K562 (cell line): ENCODE measurements around the gene TRIM14. TPM values are rescaled to one million over a fixed set of nuclear protein-coding genes. Genes with fewer than 3 reads are reported as not detected.

Experiments
- FOXO4 ChIP-seq: fragments of 450-650 bp; formaldehyde crosslinking; IDR thresholded peaks from 2 replicates; pipeline ENCODE4 v1.4.0; 2020; ENCODE audit warnings: mild to moderate bottlenecking, moderate library complexity
- HBP1 ChIP-seq: fragments of 450-650 bp; formaldehyde crosslinking; IDR thresholded peaks from 2 replicates; pipeline ENCODE4 v1.4.0; 2022; ENCODE audit warnings: missing genetic modification characterization
- HDAC8 ChIP-seq: fragments of 450-650 bp; IDR thresholded peaks from 2 replicates; pipeline ENCODE4 v1.6.1; 2016; ENCODE audit warnings: mild to moderate bottlenecking, missing genetic modification characterization, moderate library complexity, missing compliant biosample characterization
- IRF9 ChIP-seq: fragments of 450-650 bp; IDR thresholded peaks from 2 replicates; pipeline ENCODE4 v1.6.1; 2016; ENCODE audit warnings: missing biosample characterization, missing genetic modification characterization
- KLF13 ChIP-seq: fragments of 450-650 bp; IDR thresholded peaks from 2 replicates; pipeline ENCODE4 v1.6.1; 2016; ENCODE audit warnings: missing genetic modification characterization, low read depth, mild to moderate bottlenecking, missing compliant biosample characterization, moderate library complexity, borderline replicate concordance
- OTX1 ChIP-seq: fragments of 450-650 bp; formaldehyde crosslinking; IDR thresholded peaks from 2 replicates; pipeline ENCODE4 v1.4.0; 2022; ENCODE audit warnings: mild to moderate bottlenecking
- POLR2H ChIP-seq: IDR thresholded peaks from 2 replicates; pipeline ENCODE4 v1.6.1; 2016; ENCODE audit warnings: missing genetic modification characterization, low read depth, mild to moderate bottlenecking, control low read depth, missing compliant biosample characterization, moderate library complexity
- PYGO2 ChIP-seq: fragments of 450-650 bp; IDR thresholded peaks from 2 replicates; pipeline ENCODE4 v1.6.1; 2016; ENCODE audit warnings: mild to moderate bottlenecking, missing genetic modification characterization, moderate library complexity, missing compliant biosample characterization
- TEAD1 ChIP-seq, 2 experiments: fragments of 450-650 bp in 1 of 2; sonication (generic) in 1 of 2; formaldehyde crosslinking; IDR thresholded peaks; 2 replicates each; pipeline versions ENCODE4 v1.4.0 to v1.8.0; 2020 to 2022; ENCODE audit warnings: mild to moderate bottlenecking in 2 of 2, missing genetic modification reagents in 1 of 2
- ZNF395 ChIP-seq: fragments of 200-800 bp; sonication (Bioruptor generic); IDR thresholded peaks from 2 replicates; pipeline ENCODE4 v1.6.1; 2017; ENCODE audit warnings: missing genetic modification characterization, missing compliant biosample characterization
- ZNF583 ChIP-seq: fragments of 250-450 bp; sonication (Bioruptor Pico); IDR thresholded peaks from 2 replicates; pipeline ENCODE4 v1.4.0; 2020
- polyA plus RNA-seq, 8 experiments: library from polyadenylated mRNA; depleted of rRNA in 4 of 8; stranded (reverse) in 5 of 8; unstranded in 3 of 8; fragments of >200 nt; fragmentation: Nextera tagmentation in 2 of 8; fragmentation: Illumina TruSeq in 1 of 8; extraction: Ambion mirVana in 2 of 8; extraction: Trizol in 1 of 8; gene quantifications; 2 replicates each; pipeline versions ENCODE4 v1.2.1 to v1.2.3, GENCODE V29; 2011 to 2014; ENCODE audit warnings: inconsistent platforms in 1 of 8, missing spikeins in 1 of 8
- total RNA-seq, 7 experiments: library from RNA; depleted of rRNA in 6 of 7; stranded (reverse); fragments of >200 nt in 6 of 7; fragmentation: Illumina TruSeq in 2 of 7; extraction: Trizol in 2 of 7; gene quantifications; 2 replicates each; pipeline versions ENCODE4 v1.2.1 to v1.2.3, GENCODE V29; 2011 to 2021; ENCODE audit warnings: low replicate concordance in 1 of 7
- TF ChIP-seq, protein P1 (sequence below): fragments of 250-450 bp; sonication (Bioruptor Pico); IDR thresholded peaks from 2 replicates; pipeline ENCODE4 v1.8.0; 2021; ENCODE audit warnings: borderline replicate concordance, mild to moderate bottlenecking, moderate library complexity; ENCODE audit not compliant: poor library complexity, severe bottlenecking
- TF ChIP-seq, protein P2 (sequence below), 3 experiments: fragments of 200-800 bp in 1 of 3; sonication (Bioruptor generic) in 1 of 3; sonication (generic) in 1 of 3; formaldehyde crosslinking in 1 of 3; IDR thresholded peaks; 2 replicates each; pipeline versions ENCODE4 v1.6.1 to v1.8.0; 2016 to 2022; ENCODE audit warnings: mild to moderate bottlenecking in 2 of 3, missing compliant biosample characterization in 2 of 3, missing genetic modification characterization in 2 of 3, missing genetic modification reagents in 1 of 3
- TF ChIP-seq, protein P3 (sequence below), 2 experiments: fragments of 250-450 bp in 1 of 2; fragments of 450-650 bp in 1 of 2; sonication (Bioruptor Pico) in 1 of 2; IDR thresholded peaks; 2 replicates each; pipeline versions ENCODE4 v1.6.1 to v1.8.0; 2016 to 2021; ENCODE audit warnings: mild to moderate bottlenecking in 2 of 2, moderate library complexity in 2 of 2, missing compliant biosample characterization in 1 of 2, missing genetic modification characterization in 1 of 2

The TRIM14 gene
- total and polyA plus RNA-seq, 9 of the 15 experiments (the other 6 are each of a cell fraction or from before 2014, with no cell fraction given) = 7.6 to 41.0 (median 17.9) TPM

DNA sequence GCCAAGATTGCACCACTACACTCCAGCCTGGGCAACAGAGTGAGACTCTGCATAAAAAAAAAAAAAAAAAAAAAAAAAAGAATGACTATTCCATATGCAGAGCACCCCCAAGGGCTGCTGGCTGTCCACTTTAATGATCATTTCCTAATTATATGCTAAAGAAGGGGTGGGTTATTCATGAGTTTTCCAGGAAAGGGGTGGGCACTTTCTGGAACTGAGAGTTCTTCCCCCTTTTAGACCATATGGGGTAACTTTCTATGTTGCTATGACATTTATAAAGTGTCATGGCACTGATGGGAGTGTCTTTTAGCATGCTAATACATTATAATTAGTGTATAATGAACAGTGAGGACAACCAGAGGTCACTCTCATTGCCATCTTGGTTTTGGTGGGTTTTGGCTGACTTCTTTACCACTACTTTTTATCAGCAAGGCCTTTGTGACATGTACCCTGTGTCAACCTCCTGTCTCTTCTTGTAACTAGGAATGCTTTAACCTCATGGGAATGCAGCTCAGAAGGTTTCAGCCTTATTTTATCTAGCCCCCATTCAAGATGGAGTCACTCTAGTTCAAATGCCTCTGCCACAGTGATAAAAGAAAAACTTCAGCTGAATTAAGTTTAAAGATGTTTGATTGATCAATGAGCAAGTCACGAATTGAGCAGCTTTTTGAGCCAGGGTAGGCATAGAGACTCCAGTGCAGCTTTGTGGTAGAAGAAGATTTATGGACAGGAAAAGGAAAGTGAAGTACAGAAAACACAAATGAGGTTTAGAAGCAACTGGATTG lies 69.5 kb downstream of the TRIM14 start (continued):
- TF ChIP-seq IRF9 (tag) (peak; percentile 95), ZNF583 (peak; percentile 74; the same call in 1 of the 2 replicates), ZNF395 (CRISPR knock-in tag) (peak; percentile 64; the same call in 1 of the 2 replicates), TEAD1 (CRISPR knock-in tag; IDR thresholded peaks at IDR 0.05) (peak in 1 of 2 experiments; percentile 75; a peak in 1 of 4 replicates), PYGO2 (tag) (peak; percentile 87), FOXO4 (CRISPR knock-in tag) (peak; percentile 80), POLR2H (tag) (0 out of 2 replicates have a peak, but pooled peaks have one; percentile 46), OTX1 (no peak), HDAC8 (tag) (peak; percentile 89), HBP1 (CRISPR knock-in tag) (peak; percentile 76; the same call in 1 of the 2 replicates), KLF13 (tag) (peak; percentile 81; the same call in 1 of the 2 replicates)
- TF ChIP-seq, protein P1, sequence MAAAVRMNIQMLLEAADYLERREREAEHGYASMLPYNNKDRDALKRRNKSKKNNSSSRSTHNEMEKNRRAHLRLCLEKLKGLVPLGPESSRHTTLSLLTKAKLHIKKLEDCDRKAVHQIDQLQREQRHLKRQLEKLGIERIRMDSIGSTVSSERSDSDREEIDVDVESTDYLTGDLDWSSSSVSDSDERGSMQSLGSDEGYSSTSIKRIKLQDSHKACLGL (CRISPR knock-in tag) = peak; percentile 43
- TF ChIP-seq, protein P2, sequence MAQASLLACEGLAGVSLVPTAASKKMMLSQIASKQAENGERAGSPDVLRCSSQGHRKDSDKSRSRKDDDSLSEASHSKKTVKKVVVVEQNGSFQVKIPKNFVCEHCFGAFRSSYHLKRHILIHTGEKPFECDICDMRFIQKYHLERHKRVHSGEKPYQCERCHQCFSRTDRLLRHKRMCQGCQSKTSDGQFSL (CRISPR knock-in tag; IDR thresholded peaks at IDR 0.05) = no peak
- TF ChIP-seq, protein P2 (tag; IDR thresholded peaks at IDR 0.05) = peak in 1 of 2 experiments; percentile 73; a peak in 2 of 4 replicates
- TF ChIP-seq, protein P3, sequence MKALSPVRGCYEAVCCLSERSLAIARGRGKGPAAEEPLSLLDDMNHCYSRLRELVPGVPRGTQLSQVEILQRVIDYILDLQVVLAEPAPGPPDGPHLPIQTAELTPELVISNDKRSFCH (CRISPR knock-in tag; IDR thresholded peaks at IDR 0.05) = peak; percentile 66; the same call in 1 of the 2 replicates
- TF ChIP-seq, protein P3 (tag; IDR thresholded peaks at IDR 0.05) = peak; percentile 96
